Measurements from ENCODE around the gene PI4K2A.
A peak's percentile ranks its signal among the peaks of the same experiment; 100 is the strongest.
"Not testable (repeated sequence)": the region's sequence is repeated elsewhere in the genome, so short reads cannot be mapped to it uniquely, and the experiment has no call there.

PI4K2A gene

DNA sequence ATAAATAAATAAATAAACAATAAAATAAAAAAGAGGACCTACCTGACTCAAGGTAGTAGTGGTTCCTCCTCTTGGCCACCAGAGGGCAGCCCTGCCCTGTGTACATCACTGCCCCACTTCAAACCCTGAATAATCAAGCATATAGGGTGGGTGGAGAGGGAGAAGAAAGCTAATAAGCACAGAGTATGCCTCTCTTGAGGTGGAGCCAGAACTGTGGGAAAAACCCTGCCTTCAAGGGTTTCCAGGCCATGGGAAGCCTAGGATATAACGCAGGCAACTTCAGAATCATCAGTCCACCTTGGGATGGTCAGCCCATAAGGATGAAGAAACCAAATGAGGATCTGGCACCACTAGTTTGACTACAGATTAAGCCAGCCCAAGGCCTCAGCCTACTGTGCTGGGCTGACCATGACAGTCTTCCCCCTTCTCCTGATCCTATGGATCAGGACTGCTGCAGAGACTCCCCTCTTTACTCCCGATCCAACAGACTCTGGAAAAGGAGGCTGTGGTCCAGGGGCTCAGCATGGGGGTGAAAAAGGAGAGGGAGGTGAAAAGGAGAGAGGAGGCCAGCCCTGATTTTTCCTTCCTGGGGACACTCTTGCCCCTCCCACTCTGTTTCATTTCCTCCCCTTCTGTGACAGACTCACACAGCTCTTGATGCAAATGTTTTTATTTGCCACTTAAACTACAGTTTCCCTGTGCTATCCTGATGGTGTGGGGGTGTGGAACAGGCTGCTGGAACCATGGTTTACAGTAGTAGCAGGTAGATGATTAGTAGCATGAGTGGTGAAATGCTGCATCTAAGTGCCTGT lies 36.5 kb downstream of the PI4K2A start:
- peak; percentile 53 for DNase-seq

DNA sequence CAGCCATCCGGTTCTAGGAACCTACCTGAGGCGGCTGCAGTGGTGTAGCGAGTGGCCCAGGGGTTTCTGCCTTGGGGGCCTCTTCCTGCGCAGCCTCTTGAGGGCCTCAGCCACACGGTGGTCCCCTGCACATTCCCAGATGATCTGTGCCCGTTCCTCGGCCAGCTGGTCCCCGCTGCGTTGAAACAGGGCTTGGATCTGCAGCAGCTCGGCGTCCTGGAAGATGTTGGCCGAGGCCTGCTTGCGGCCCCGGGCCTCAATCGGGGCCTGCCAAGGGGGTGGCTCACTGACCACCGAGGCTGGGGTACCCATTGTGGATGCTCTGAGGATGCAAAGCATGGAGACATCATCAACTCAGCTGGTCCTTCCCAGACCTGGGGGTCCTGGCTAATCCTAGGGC lies 39.1 kb downstream of the PI4K2A start:
- DNase-seq, result no peak

DNA sequence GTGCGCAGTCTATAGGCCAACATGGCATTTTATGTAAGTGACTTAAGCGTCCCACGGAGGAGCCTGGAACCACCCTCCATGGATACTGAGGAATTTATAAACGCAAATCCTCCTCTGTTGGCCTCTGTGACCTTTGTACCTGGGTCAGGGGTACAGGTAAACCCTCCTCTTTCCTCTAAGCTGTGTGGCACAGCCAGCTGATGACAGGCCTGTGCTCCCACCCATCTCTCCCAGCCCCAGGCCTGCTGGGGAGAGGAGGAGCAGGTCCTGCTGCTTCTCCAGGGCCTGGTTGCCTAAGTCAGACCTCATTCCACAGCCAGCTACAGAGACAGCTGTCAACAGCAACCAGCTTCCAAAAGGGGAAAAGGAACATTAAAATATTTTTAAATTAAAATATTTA lies 41.6 kb downstream of the PI4K2A start:
- no peak for DNase-seq

DNA sequence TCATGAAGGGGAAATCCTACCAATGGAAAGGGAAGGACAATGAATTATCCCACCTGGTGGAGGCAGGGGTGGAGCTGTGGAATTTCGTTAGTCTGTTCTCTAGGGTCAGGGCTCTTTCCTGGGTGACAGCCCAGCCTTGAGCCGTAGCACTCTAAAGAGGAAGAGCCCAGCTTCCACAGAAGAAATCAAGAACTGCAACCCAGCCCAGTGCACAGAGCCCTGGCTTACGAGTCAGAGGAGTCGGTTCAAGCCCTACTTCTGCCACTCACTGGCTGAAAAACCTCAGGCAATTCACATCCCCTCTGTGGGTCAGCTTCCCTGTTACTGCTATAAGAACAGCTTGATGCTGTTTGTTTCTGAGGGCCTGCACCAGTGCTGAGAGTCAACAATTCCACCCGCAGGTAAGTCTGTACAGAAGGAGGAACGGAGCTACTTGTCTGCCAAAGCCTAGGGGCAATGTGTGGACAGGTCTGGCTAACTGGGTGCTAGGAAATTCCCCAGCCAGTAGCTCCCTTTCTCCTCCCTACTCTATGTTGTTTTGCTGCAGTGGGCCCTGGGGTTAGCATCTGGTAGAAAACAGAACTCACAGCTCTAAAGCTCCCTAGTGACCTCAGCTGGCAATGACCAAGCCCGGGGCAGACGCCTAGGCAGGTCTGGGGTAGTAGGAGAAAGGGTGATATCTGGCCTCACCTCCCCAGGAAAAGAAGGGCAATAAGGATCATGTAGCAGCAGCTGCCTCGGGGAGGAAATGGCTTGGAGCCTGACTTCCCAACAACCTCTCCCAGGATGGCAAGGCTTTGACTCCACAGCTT lies 43.3 kb downstream of the PI4K2A start:
- no peak for DNase-seq

DNA sequence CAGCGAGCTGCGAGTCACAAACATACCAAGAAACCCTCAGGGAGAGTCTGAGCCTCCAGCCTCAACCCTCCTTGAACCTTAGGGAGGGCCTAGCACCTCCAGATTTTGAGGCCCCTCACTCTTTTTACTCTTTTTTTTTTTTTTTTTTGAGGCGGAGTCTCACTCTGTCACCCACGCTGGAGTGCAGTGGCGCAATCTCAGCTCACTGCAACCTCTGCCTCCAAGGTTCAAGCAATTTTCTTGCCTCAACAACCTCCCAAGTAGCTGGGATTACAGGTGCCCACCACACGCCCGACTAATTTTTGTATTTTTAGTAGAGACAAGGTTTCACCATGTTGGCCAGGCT lies 43.9 kb downstream of the PI4K2A start:
- not testable (repeated sequence) for DNase-seq

DNA sequence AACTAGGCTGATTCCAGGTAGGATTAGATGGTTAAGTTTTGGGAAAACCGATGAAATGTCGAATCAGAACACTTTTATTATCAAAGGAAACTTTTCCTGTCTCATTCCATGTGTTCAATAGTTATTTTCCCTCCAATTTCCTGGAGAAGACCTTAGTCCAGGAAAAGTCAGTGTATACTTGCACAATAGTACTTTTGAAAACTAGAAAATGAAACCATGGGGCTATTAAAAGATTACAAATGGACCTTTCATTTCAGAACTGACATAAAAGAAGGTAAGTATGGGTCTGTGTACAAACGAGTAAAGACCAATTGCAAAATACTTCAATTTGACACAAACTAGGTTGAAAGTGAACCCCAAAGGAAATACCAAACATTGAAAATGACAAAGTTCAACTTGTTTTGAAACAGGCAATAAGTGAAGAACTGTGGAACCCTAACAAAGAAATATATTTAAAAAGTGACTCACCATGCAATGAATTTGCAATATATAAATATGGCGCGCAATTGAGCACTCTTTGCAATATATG lies 44.5 kb downstream of the PI4K2A start:
- no peak for DNase-seq

DNA sequence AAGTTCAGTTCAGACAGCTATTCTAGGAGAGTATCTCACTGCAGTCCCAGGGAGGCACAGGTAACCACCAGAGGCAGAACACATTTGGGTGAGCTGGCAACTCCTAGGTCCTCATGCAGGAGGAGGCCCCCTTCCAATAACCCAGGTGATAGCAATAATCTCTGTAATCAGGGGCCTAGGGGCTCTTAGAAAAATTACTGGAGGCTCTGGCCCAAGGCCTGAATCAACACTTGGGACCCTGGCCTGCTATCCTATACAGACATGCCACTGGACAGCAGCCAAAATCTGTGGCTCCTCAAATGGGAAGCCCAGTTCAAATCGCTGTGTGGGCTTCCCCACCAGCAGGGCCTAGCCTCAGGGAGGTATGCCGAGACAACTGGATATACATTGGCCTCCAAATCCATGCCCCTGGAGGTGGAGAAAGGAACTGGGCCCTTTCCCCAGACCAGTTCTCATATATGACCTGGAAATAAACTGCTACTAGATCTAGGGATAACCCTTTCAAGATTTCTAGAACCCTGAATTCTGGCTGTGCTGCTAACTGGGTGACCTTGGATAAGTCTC lies 45.0 kb downstream of the PI4K2A start:
- no peak for DNase-seq

DNA sequence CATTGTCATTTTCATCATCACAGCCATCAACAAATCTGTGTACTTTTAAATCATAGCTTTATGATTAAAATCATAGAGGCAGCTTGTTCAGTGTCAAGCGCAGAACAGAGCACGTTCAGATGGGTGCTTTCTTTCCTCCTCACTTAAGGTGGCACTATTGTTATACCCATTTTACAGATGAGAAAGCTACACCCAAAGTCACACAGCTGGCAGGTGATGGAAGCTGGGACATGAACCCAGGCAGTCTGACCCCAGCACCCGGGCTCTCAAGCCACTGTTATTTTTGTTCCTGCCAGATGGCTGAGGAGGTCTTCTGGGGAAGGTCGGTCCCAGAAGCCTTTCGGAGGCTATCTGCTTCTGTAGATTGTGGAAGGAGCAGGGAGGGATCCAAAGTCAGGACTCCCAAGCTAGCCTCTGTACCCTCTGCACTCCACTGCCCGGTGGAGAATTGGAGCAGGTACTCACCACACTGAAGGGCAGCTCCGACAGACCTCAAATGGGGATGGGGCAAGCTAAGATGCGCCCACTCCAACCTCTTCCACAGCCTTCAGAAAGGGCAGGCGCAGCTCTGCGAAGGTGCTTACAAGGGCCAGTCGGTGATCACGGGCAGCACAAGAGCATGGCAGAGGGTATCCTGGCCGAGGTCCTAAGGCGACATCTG lies 46.0 kb downstream of the PI4K2A start:
- DNase-seq, result peak; percentile 32

DNA sequence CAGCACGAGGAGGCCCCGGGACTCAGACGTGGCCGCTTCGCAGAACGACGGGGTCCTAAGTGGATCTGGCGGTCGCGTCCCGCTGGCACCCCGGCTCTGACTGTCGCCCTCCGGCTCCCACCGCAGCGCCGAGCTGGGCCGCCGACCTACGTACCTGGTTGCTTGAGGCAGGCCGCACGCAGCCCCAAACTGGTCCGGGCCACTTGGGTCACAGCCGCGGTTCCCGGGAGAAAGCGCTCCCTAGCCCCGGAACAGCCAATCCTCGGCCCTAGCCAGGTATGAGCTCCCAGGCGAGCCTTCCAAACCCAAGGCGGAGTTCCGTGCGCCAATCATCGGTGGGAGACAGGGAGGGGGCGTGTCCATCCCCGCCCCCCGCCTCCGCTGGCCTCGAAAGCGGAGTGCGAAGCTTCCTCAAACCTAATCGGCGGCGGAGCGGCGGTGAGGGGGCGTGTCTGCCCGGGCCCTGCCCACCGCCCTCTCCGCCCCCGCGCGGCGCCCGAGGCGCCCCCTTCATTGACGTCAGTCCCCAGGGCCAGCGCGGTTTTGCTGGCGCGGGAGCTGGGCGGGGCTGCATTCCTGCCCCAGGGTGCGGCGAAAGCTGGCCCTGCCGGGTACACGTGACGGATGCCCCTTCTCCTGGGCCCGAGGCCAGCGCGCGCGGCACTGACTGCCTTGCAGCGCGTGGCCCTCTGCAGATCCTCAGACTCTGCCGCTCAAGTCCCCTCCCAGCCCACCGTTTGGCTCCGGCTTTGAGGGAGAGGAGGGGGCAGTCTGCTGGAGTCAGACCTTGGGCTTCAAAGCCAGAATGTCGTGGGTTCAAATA lies 46.7 kb downstream of the PI4K2A start, which contains the start of gene AVPI1:
Gene AVPI1 (minus strand): TSS at position 280 of the 823 bp plus-strand sequence. CDS start 7,336 bp downstream, outside the sequence.
- peak; percentile 96 for DNase-seq

DNA sequence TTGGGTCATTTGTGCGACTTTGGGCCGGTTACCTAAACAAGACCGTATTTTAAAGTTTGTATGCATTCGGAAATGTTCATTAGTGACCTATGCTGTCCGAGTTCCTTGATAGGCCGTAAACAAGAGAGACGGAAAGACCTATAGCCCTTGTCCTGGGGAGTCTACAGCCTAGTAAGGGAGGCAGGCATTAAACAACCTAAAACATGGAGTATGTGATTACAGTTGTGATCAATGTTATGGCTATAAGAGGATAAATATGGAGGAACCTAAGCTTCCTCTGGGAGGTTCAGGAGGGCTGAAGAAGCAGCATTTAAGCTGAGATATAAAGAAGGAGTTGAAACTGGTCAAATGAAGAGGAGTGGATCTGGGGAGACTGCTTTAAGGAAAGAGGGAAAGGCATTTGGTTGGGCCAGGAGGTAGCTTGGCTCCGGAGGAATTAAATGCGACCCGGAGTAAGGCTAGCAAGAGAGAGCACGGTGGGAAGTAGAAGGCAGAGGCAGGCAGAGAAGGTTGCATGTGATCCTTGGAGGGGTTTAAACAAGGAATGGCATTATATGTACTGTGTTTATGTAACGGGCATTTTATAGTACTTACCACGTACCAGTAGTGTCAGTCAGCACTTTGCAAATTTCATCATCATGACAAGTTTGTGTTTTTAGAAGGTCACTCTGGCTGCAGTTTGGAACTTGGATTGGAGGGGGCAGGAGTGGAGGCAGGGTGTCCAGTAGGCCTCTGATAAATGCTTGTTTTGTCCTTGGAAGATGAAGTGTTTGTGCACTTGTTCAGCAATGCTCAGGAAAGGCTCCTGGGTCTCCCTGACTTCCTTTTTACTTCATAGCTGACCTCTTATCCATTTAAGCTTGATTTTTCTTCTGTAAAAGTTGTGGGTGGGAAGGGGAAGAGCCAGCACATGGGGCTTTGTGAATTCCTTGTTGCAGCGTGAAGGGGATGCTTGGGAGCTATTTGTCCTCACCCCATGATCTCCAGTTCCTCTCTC lies 47.6 kb downstream of the PI4K2A start:
- DNase-seq, result no peak

DNA sequence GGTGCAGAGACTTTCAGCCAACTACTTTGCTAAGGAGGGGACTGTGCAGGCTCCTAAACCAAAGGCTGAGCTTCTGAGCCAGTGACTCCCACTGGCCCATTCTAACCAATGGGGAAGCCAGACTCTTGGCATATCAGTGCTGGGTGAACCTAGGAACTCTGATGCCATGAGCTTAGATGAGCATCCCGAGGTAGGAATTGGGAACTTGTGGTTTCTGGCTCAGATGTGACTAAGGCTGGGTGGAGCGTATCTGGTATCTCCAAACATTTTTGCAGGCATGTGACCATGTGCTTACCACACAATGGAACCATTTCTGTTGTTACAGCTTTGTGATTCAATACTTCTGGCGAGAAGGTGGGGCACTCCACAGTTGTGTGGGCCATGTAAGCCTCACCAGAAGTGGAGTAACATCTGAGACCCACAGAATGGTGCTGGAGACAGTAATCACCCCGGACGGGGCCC lies 49.1 kb downstream of the PI4K2A start:
- no peak for DNase-seq

DNA sequence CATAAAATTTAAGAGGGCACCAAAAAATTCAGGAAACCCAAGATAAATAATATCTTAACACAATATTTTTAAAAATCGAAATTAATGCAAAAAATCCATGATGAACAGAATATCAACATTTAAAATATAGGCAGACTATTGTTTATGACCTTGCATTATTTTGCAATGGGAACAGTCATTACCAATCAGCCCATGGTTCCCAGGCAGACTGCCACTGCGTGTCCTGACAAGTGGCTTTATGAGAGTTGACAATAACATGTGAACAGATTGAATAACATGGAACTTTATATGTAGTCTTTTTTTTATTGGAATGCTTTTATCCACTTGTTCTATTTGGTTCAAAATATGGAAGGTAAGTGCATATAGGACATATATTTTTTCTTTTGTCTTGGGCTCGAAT lies 49.7 kb downstream of the PI4K2A start:
- no peak for DNase-seq

DNA sequence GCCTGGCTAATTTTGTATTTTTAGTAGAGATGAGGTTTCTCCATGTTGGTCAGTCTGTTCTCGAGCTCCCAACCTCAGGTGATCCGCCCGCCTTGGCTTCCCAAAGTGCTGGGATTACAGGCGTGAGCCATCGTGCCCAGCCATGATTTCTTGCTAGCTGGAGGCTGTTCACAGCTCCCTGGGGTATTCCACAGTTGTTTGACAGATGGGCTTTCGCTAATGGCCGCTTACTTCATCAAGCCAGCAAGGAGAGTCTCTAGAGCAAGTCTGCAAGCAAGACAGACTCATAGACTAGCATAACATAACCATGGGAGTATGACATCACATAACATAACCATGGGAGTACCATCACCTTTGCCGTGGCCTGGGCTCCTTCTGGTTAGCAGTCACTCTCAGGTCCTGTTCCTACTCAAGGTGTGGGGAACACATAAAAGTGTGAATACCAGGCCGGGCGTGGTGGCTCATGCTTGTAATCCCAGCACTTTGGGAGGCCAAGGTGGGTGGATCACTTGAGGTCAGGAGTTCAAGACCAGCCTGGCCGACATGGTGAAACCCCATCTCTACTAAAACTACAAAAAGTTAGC lies 57.7 kb downstream of the PI4K2A start:
- not testable (repeated sequence) for DNase-seq

DNA sequence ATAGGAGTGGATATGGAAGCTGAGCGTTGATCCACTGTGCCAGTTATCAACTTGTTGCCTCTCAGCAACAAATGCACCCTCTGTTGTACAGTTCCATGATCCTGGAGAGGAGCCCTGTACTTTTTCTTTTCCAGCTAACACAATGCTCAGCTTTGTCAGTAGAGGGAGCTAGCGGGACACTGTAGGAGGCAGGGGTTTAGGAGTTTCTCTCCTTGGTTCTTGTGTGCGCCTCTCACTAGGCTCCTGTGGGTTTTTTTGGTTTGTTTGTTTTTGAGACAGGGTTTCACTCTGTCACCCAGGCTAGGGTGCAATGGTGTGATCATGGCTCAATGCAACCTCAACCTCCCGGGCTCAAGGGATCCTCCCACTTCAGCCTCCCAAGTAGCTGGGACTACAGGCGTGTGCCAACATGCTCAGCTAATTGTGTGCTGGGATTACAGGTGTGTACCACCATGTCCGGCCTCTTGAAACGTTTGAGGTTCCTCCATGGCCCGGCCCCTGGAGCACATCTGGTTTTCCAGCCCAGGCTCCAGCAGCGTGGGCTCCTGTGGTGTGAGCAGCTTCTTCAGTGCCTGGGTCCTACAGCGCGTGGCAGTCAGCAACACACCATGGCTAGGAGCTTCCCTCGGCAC lies 61.1 kb downstream of the PI4K2A start:
- peak; percentile 54 for DNase-seq

DNA sequence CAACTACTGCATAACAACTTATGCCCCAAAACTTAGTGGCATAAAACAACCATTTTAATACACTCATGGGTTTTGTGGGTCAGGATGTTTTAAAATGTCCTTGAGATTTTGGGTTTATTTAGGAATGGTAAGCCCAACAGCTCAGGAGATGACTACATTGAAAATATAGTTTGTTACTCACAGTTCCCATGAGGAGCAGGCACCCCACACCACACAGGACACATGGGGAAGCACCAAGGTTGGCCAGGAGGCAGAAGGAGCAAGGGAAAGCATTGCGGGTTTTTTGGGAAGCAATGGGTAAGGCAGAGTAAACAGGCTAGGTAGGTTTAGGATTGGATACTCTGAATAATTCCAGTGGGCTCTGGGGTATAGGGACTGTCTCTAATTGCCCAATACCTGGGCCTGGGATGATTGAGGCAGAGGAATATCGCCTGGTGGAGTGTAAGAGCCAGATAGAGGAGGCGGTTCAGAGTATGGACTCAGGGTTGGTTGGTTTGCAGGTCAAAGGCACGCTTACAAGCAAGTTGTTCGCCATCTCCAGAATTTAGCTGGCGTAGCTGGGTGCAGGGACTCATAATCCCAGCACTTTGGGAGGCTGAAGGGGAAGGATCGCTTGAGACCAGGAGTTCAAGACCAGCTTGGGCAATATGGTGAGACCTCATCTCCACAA lies 63.1 kb downstream of the PI4K2A start:
- DNase-seq, result no peak

DNA sequence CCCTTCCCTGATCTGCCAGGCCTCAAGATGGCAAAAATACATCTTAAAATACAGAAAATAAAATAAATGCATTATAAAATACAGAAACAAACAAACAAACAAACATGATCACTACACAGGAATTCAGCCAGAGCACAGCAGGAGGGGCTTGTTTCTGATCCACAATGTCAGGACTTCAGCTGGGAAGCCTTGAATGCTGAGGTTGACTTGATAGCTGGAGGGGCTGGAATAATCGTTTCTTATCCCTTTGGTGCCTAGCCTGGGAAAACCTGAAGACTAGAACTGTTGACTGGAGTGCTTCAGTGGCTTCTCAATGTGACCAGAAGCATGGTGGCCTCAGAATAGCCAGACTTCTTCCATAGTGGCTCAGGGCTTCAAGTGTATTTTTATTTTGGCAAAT lies 63.9 kb downstream of the PI4K2A start:
- DNase-seq, result no peak

DNA sequence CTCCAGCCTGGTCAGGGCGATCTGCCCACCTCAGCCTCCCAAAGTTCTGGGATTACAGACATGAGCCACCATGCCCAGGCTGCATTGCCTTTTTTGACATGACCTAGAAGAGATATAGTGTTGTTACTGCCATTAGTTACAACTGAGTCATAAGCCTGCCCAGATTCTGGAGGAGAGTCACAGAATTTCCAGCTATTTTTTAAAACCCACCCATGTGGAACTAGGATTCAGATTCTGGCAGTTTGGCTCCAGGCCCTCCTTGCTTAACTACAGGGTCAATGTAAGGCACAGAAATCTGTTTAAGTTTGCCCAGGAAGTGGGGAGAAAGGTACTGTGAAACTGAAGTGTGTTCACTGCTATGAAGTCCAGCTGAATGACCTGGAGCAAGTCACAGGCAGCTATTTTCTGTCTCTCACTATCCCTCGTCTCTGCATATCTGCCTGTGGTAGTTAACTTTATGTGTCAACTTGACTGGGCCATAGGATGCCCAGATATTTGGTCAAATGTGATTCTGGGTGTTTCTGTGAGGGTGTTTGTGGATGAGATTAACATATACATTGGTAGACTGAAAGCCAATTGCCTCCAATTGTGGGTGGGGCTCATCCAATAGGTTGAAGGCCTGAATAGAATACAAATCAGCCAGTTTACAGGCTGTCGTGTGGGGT lies 64.7 kb downstream of the PI4K2A start:
- DNase-seq, result no peak

DNA sequence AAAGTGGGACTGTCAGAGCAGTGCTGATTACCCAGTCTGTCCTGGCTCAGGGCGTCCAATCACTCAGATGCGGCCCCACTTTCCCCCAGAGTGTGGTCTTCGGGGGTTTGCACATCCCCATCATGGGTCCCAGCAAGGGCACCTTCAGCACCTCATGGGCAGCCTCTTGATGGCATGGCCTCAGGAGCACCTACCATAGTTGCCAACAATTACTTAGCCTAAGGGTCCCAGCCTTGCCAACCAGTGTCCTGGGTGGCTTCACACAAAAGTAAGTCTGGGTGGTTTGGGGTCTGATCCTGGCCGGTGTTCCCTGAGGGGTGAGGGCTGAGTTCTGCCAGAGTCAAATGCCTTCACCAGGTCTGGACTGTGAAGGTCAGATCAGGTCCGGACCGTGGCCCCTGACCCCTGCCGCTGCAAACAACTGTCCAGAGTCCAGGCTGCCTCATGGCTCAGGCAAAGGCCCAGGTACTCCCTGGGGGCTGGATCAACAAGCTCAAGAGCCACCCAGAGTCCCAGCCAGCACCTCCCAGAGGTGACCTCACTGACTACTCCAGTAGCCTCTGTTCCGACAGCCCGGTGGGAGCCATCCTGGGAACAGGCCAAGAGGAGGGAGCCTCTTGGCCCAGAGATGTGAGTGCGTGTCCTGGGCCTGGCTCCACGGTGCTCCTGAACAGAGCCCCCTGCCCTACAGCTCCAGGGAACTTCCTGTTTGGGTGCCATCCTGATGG lies 66.8 kb downstream of the PI4K2A start:
- no peak for DNase-seq

Measured in stimulated activated CD8-positive, alpha-beta memory T cell treated with anti-CD3 and anti-CD28 coated beads, Interleukin-4, amount 100 ng/mL, for 48 hours (primary cell).